Testis (tissue), 2 donors: Measurements from ENCODE around the gene DEFB132.

ENCODE experiments used
- CTCF ChIP-seq, 3 experiments: fragments of 450-650 bp in 2 of 3; fragments of 200-600 bp in 1 of 3; sonication (generic) in 1 of 3; IDR thresholded peaks; one replicate each; pipeline ENCODE4 v1.5.1; 2016 to 2019; ENCODE audit warnings: antibody characterized with exemption in 3 of 3, mild to moderate bottlenecking in 2 of 3, moderate library complexity in 1 of 3
- POLR2A ChIP-seq: fragments of 450-650 bp; IDR thresholded peaks from one replicate; pipeline ENCODE4 v1.6.1; 2017; ENCODE audit warnings: antibody characterized with exemption, mild to moderate bottlenecking, moderate library complexity

- TF ChIP-seq CTCF (IDR thresholded peaks at IDR 0.05) (no peak), POLR2A (no peak)
Observed at GRCh38 chr20:227439-228105, 30.0 kb upstream of the DEFB132 start.
